Thoracic aorta (tissue), 2 donors: Measurements from ENCODE around the gene CARD14. TPM values are rescaled to one million over a fixed set of nuclear protein-coding genes. Genes with fewer than 3 reads are reported as not detected.

Source experiments
- ATAC-seq: fragments of 150-250 bp; one replicate; pipeline ENCODE4 v1.8.0; 2017; ENCODE audit warnings: low read depth; ENCODE audit not compliant: insufficient number of reproducible peaks, low FRiP score
- DNase-seq: peaks from one replicate; pipeline ENCODE4 v3.0.0-alpha.2; 2020; ENCODE audit warnings: low spot score
- H3K27ac ChIP-seq, 2 donors: fragments of 200-600 bp; sonication (generic); 1 replicate in 1 of 2; 2 replicates in 1 of 2; pipeline ENCODE4 v1.5.1; 2016; ENCODE audit warnings: mild to moderate bottlenecking in 2 of 2, moderate library complexity in 2 of 2
- H3K27me3 ChIP-seq: fragments of 200-600 bp; sonication (generic); replicated peaks from 2 replicates; pipeline ENCODE4 v1.6.0; 2016; ENCODE audit warnings: mild to moderate bottlenecking; ENCODE audit not compliant: insufficient read depth
- H3K36me3 ChIP-seq: fragments of 200-600 bp; sonication (generic); one replicate; pipeline ENCODE4 v1.5.1; 2016
- H3K4me1 ChIP-seq, 2 donors: fragments of 200-600 bp; sonication (generic); 1 replicate in 1 of 2; 2 replicates in 1 of 2; pipeline versions ENCODE4 v1.5.1 to v1.6.0; 2016; ENCODE audit warnings: low read depth in 2 of 2, mild to moderate bottlenecking in 1 of 2; ENCODE audit not compliant: control insufficient read depth in 1 of 2
- H3K4me3 ChIP-seq: fragments of 200-600 bp; sonication (generic); 2 replicates; pipeline ENCODE4 v1.5.1; 2016; ENCODE audit warnings: mild to moderate bottlenecking
- H3K9me3 ChIP-seq: fragments of 200-600 bp; sonication (generic); 2 replicates; pipeline ENCODE4 v1.5.1; 2016
- total RNA-seq, 2 donors: library from RNA; depleted of rRNA; stranded (reverse); fragments of >200 nt; gene quantifications; one replicate each; pipeline versions ENCODE4 v1.1.0 to v1.2.3, GENCODE V29; 2016
- TF ChIP-seq, protein P1 (sequence below): fragments of 200-600 bp; sonication (generic); IDR thresholded peaks from one replicate; pipeline ENCODE4 v1.5.1; 2019; ENCODE audit warnings: antibody characterized with exemption

Gene CARD14
- total RNA-seq, 2 donors from 2014 or later: not detected

DNA sequence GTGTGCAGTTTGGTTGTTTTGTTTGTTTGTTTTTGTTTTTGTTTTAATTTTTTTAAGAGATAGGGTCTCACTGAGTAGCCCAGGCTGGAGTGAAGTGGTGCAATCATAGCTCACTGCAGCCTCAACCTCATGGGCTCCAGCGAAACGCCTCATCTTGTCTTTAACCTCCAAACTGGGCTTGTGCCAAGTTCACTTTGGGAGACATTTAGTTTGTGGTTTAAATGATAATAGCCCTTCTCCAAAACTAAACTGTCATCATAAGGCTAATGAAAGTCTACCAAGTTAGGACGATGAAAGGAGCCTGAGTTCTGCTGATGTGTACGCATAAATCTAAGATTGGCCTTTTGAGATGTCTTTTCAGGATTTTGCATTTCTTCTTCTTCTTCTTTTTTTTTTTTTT is 6.5 kb upstream of the CARD14 start:
- no peak for ATAC-seq
- no peak overlapping the region for H3K4me3 ChIP-seq
- no peaks in the 10 kb centered on the region for H3K9me3 ChIP-seq
- TF ChIP-seq, protein P1, sequence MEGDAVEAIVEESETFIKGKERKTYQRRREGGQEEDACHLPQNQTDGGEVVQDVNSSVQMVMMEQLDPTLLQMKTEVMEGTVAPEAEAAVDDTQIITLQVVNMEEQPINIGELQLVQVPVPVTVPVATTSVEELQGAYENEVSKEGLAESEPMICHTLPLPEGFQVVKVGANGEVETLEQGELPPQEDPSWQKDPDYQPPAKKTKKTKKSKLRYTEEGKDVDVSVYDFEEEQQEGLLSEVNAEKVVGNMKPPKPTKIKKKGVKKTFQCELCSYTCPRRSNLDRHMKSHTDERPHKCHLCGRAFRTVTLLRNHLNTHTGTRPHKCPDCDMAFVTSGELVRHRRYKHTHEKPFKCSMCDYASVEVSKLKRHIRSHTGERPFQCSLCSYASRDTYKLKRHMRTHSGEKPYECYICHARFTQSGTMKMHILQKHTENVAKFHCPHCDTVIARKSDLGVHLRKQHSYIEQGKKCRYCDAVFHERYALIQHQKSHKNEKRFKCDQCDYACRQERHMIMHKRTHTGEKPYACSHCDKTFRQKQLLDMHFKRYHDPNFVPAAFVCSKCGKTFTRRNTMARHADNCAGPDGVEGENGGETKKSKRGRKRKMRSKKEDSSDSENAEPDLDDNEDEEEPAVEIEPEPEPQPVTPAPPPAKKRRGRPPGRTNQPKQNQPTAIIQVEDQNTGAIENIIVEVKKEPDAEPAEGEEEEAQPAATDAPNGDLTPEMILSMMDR: no peak
- no peak overlapping the region for H3K27ac ChIP-seq
- DNase-seq: no peak
- no peaks in the 10 kb centered on the region for H3K27me3 ChIP-seq
- H3K4me1 ChIP-seq: no peaks in the 10 kb centered on the region
- no peaks in the 10 kb centered on the region for H3K36me3 ChIP-seq

DNA sequence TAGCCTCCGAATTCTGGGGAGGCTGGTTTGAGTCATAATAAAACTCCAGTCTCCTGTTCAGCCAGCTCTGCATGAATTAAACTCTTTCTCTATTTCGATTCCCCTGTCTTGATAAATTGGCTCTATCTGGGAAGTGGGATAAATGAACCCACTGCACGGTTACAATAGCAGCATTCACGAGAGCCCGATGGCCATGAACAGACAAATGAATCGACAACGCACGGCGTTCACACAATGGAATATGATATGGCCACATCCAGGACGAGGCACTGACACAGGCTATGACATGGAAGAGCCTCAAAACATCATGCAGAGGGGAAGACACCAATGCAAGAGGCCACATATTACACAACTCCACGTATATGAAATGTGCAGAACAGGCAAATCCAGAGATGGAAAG is 5.6 kb upstream of the CARD14 start:
- ATAC-seq (no peak), DNase-seq (no peak)
- Histone ChIP-seq H3K27ac (no peak overlapping the region), H3K4me1 (no peaks in the 10 kb centered on the region), H3K27me3 (no peaks in the 10 kb centered on the region), H3K4me3 (no peak overlapping the region), H3K36me3 (no peaks in the 10 kb centered on the region), H3K9me3 (no peaks in the 10 kb centered on the region)
- TF ChIP-seq, protein P1: no peak

DNA sequence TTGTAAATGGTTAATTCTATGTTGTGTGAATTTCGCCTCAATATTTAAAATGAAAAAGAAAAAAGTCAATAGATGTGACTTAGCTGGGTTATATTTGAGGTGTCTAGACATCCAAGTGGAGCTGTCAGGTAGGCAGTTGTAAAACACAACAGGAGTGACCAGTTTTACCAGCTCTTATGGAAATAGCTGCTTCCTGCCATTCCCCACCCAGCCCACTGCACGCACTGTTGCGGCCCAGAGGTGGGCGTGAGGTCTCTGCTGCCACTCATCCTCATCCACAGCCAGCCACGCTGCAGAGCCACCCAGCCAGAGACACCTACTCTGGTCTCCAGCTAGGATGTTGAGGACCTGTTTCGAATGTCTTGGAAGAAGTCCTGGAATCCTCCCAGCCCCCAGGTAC is 3.4 kb upstream of the CARD14 start:
- DNase-seq (no peak), ATAC-seq (no peak)
- no peak overlapping the region for H3K27ac ChIP-seq
- no peak overlapping the region for H3K4me3 ChIP-seq
- no peaks in the 10 kb centered on the region for H3K27me3 ChIP-seq
- no peaks in the 10 kb centered on the region for H3K9me3 ChIP-seq
- H3K36me3 ChIP-seq: no peaks in the 10 kb centered on the region
- H3K4me1 ChIP-seq: no peaks in the 10 kb centered on the region
- TF ChIP-seq, protein P1: no peak

DNA sequence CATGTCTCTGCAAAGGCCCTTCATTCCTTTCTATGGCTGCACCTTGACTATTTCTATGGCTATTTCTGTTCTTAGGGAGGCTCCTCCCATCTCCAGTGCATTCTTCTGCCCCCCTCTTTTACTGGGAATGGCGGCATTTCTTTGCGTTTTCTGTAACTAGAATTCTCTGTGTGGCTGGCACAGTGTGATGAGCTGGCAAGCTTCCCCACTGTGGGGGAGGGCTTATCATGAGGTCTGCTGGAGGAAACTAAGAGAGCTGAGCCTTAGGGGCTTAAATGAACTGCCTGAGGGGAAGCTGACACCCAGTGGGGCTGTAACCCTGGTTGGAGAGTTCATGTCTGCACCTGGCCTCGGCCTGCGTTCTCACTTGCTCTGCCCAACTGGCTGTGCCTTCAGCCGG is 1.5 kb upstream of the CARD14 start:
- DNase-seq: no peak
- Histone ChIP-seq H3K36me3 (no peaks in the 10 kb centered on the region), H3K4me3 (no peak overlapping the region), H3K9me3 (no peaks in the 10 kb centered on the region), H3K27me3 (no peaks in the 10 kb centered on the region), H3K4me1 (no peaks in the 10 kb centered on the region), H3K27ac (no peak overlapping the region)
- ATAC-seq: no peak
- TF ChIP-seq, protein P1: no peak

DNA sequence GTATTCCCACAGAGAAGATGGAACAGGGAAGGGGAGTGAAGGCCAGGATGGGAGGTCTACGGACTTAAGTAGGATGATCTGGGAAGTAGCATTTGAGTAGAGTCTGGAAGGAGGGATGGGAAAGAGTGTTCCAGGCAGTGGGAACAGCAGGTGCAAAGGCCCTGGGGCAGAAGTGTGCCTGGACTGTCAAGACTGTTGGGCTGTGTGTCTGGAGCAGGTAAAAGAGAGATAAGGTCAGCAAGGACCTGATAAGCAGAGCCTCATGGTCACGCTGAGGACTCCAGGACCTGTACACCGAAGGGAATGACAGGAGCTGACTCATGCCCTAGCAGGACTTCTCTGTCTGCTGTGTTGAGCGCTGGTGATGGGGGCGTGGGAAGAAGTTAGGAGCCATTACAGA is 723 bp upstream of the CARD14 start:
- no peaks in the 10 kb centered on the region for H3K9me3 ChIP-seq
- no peak overlapping the region for H3K27ac ChIP-seq
- no peak overlapping the region for H3K4me3 ChIP-seq
- DNase-seq (no peak), ATAC-seq (no peak)
- TF ChIP-seq, protein P1: no peak
- no peaks in the 10 kb centered on the region for H3K4me1 ChIP-seq
- H3K36me3 ChIP-seq: no peaks in the 10 kb centered on the region
- H3K27me3 ChIP-seq: no peaks in the 10 kb centered on the region
